ENCODE data around the gene TCL1B.

The TCL1B gene

GRCh38 chr14:95685978-95686922 is at the start of gene TCL1B:
Gene TCL1B, plus strand, starts transcription at chr14:95686426. Its CDS starts 42 bp downstream, at chr14:95686468.
- DNase-seq (ENCODE audit: low read depth) = no peak
- TF ChIP-seq CTCF (IDR thresholded peaks at IDR 0.05; ENCODE audit: insufficient read depth, low read depth, low read length, missing control alignments) = no peak
- H3K4me3 ChIP-seq (ENCODE audit: low read length) = no peak within 1 kb of the TSS

GRCh38 chr14:95644981-95645380 is 41.2 kb upstream of the TCL1B start:
- no peak for TF ChIP-seq CTCF (IDR thresholded peaks at IDR 0.05; ENCODE audit: insufficient read depth, low read depth, low read length, missing control alignments)
- no peak for DNase-seq (ENCODE audit: low read depth)
- H3K4me3 ChIP-seq (ENCODE audit: low read length) = no peak overlapping the region

- TF ChIP-seq CTCF (IDR thresholded peaks at IDR 0.05; ENCODE audit: insufficient read depth, low read depth, low read length, missing control alignments) = no peak
- H3K4me3 ChIP-seq (ENCODE audit: low read length) = no peak overlapping the region
- DNase-seq (ENCODE audit: low read depth) = no peak
Measured at GRCh38 chr14:95645389-95645996, 40.7 kb upstream of the TCL1B start.

GRCh38 chr14:95647926-95648325 is 38.3 kb upstream of the TCL1B start:
- DNase-seq (ENCODE audit: low read depth) = no peak
- H3K4me3 ChIP-seq (ENCODE audit: low read length) = no peak overlapping the region
- no peak for TF ChIP-seq CTCF (IDR thresholded peaks at IDR 0.05; ENCODE audit: insufficient read depth, low read depth, low read length, missing control alignments)

- no peak for TF ChIP-seq CTCF (IDR thresholded peaks at IDR 0.05; ENCODE audit: insufficient read depth, low read depth, low read length, missing control alignments)
Measured at GRCh38 chr14:95649230-95649629, 37.0 kb upstream of the TCL1B start.

GRCh38 chr14:95651028-95651427 is 35.2 kb upstream of the TCL1B start:
- TF ChIP-seq CTCF (IDR thresholded peaks at IDR 0.05; ENCODE audit: insufficient read depth, low read depth, low read length, missing control alignments) = no peak
- H3K4me3 ChIP-seq (ENCODE audit: low read length) = no peak overlapping the region
- DNase-seq (ENCODE audit: low read depth) = no peak

More at GRCh38 chr14:95649230-95649629, 37.0 kb upstream of the TCL1B start:
- DNase-seq (ENCODE audit: low read depth) = no peak
- no peak overlapping the region for H3K4me3 ChIP-seq (ENCODE audit: low read length)
